Stimulated activated CD8-positive, alpha-beta memory T cell treated with anti-CD3 and anti-CD28 coated beads, Interleukin-12 subunit alpha, Interleukin-12 subunit beta, amount 100 ng/mL, for 1 hour (primary cell): ENCODE results near the gene CACNB3.
A peak's percentile ranks its signal among the peaks of the same experiment; 100 is the strongest.

ENCODE experiments used
- DNase-seq: peaks from one replicate; pipeline ENCODE4 v3.0.0-alpha.2; 2020; ENCODE audit warnings: low read depth

Gene CACNB3

DNA sequence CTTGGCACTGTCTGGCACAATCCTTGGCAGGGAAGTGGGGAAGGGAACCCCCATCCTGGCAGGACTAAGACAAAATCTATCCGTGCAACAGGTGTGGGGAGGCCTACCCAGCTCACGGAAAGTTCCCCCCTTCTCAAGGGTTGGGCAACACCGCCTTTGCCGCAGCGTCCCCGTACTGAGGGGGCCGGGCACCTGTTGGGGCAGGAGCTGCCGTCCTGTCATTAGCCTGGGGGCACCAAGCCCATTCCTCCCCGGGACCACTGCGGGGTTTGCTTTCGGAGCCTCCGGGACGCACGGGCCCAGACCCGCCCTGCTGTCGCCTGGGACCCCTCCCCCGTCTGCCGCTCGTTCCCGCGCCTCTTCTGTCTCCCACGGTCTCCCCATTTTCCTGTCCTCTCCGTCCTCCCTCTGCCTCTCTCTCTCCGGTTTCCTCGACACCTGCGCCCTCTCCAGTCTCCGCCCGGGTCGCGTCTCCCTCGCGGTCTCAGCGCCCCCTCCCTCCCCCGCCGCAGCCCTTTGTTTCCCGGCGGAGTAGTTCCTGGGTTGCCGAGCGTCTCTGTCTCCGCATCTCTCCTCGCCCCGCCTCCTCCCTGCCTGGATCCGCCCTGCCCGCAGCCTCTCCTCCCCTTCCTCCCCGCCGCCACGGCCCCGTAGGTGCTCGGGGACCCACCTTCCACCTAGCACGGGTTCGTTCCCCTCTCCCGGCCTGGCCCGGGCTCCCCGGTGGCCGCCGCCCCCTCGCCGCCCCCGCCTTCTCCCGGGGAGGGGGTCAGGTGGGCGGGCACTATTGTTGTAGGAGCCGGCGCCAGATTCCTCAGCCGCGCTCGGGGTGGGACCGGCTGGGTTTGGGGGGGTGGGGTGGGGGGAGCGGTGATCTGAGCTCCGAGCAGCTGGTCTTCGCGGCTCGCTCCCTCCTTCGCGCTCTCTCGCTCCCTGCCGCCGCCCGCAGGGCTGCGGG lies at the start of gene CACNB3:
Gene CACNB3 (plus strand): TSS at position 624 of the 958 bp plus-strand sequence. CDS start 434 bp downstream, outside the sequence.
- DNase-seq: peak; percentile 62

DNA sequence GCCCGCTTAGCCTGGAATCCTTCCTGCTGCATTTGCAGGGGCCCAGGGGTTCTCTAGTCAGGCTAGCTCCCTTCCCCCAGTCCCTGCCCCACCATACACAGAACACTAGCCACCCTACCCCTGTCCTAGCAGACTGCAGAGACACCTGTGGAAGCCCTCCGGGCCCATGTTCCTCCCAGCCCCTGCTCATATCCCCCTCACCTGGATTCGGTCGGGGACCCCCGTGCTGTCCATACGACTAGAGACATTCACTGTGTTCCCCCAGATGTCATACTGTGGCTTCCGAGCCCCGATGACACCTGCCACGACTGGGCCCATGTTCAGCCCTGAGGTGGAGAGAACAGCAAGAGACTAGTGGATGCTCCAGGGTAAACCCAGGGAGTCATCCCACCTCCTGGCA lies 49.6 kb upstream of the CACNB3 start:
- no peak for DNase-seq

DNA sequence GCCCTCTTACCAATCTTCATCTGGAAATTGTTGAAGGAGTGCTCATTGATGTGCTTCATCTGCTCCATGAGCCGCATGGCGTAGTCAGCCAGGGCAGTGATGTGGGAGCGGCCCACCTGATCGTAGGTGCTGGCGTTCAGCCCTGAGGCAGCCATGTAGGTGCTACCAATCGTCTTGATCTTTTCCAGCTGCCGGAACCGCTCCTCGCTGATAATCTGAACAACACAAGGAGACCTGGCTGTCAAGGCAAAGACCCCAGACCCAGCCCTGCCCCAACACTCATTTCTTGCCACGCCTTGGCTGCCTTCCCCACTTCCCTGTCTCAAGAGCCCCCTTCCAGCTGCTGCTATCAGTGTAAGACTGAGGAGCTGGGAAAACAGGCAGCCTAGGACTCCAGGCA lies 47.5 kb upstream of the CACNB3 start:
- no peak for DNase-seq

DNA sequence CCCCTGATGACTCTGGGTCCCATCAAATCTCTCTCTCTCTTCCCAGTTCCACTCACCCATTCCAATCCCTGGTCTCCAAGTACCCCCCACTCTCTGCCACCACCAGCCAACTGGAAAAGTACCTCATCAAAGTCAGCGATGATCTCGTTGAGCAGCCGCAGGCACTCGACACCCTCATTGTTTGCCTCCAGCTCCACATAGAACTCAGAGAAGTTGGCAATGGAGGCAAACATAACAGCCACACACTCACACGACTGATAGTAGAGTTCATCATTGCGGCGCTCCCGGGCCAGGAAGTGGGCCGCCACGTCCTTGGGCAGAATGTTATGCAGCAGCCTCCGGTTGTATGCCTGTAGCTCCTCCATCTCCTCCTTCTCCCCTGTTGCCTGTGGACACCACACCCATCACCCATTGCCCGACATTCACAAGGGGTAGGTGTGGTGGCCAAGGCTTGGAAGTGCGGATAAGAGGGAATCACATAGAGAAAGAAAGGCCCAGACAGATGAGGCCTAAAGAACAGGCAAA lies 46.6 kb upstream of the CACNB3 start:
- DNase-seq: no peak

DNA sequence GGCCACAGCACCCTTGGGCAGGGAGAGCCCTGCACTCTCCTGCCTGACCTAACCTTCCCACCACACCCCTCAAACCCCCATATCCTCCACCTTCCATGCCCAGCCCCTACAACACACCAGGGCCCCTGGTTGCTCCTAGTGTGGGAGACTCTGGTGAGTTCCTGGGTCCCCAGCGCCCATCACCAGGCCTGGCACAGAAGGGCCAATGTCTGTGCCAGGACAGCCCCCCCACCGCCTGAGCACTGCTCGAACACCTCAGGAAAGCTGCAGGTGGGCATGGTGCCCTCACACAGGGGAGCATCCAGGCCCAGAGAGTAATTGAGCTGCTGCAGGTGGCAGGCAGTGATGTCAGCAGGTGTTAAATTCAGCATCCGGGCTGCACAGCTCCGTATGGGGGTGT lies 44.6 kb upstream of the CACNB3 start:
- DNase-seq: no peak

DNA sequence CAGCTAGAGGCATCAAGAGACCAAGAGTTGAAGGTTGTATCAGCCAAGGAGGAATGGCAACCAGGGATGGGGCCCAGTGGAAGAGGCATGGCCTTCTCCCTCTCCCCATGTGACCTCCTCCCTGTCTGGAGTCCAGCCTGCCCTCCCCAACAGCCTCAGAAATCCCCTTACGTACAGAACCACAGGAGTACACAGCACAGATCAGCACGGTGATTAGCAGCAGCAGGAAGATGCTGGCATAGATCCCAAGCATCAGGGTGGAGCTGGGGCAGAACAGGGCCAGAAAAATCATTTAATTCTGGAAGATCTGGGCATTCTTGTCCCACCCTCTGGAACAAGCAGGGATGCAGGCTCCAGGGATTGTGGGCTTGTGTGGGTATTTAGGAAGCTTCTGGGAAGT lies 43.8 kb upstream of the CACNB3 start:
- DNase-seq: no peak

DNA sequence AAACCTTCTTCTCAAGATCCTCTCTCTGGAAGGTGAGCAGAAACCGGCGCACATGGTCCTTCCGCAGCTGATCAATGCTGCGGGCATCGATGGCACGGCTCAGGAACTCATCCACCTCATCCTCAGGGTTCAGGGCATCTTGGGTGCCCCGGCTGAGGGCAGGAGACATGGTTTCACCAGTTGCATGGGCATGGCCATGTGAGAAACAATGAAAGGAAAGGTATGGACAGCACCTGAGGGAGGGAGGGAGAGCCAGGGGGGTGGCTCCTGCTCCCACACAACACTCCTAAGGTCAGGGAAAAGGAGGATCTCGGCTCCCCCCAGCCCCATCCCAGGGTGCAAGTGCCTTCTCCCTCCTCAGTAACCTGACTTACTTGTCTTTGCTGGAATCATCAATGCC lies 43.0 kb upstream of the CACNB3 start:
- no peak for DNase-seq

DNA sequence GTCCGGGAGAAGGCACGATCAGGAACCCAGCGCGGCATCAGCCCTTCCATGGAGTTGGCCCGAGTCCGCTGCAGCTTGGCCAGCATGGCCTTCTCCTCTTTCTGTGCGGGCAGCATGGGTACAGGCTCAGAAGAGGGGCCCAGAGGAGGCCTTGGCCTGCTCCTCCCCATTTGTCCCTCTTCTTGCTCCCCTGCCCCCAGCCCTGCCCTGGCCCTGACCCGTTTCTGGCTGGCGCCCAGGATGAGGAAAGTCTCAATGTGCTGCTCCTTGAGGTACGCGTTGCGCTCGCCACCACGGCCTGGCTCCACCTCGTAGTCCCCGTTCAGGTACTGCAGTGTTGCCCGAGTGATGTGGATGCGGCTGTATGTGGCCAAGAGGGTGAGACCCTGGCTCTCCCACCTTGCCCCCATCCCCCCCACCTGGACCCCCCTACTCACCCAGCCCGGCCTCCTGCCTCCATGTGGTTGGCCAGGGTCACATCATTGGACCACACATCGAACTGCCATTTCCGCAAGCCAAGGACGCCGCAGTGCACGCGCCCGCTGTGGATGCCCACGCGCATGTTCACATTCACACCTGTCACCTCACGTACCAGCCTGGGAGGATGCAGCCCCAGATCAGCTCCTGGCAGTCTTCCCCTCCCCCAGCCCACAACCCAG lies 42.2 kb upstream of the CACNB3 start:
- DNase-seq: no peak

DNA sequence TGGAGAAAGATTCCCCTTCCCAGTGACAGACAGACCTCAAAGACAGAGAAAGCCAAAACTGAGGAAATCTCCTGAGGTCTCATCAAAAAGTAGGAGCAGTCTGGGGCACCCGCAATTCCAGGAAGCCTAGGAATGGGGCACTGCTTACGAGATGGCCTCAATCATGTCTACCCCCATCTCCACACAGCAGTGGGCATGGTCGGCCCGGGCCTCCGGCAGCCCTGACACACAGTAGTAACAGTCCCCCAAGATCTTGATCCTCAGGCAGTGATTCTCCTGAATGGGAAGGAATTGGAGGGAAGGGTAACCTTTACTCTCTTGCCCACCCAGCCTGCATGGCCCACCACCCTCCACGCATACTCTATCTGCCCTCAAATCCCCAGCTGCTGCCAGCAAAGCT lies 41.3 kb upstream of the CACNB3 start:
- no peak for DNase-seq

DNA sequence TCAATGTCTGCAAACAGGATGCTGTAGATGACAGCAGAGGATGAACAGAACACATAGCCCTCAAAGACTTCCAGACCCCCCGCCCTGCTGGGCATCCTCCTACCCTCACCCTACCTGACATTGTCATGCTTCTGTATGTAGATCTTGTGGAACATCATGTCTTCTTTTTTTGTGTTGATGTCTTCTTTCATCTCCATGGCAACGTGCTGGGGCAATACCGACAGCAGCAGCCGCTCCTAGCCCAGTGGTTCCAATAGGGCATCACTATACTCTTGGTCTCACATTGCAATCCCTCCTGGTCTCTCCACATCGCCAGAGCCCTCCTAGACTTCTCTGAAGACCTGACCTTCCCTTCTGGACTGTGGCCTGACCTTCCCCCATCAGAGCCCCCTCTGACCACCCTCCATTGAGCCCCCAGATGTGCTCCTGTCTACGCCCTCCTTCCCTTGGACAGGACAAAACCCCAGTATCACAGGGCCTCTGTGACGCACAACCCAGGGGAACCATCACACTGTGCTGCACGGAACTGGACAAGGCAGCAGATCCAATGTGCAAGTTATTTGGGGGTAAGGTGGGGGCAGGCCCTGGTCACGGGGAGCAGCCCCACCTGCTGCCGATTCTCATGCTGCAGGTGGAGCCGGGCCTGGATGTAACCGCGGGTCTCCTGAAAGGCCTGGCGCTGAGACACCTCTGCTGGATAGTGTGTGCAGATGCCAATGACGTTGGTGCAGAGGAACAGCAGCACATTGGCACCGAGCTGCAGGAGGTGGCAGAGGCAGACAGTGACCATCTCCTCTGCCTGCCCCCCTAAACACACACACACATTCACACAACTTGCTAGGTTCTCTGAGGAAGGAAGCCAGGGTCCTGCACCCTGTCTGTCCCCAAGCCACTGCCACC lies 40.5 kb upstream of the CACNB3 start:
- DNase-seq: no peak

DNA sequence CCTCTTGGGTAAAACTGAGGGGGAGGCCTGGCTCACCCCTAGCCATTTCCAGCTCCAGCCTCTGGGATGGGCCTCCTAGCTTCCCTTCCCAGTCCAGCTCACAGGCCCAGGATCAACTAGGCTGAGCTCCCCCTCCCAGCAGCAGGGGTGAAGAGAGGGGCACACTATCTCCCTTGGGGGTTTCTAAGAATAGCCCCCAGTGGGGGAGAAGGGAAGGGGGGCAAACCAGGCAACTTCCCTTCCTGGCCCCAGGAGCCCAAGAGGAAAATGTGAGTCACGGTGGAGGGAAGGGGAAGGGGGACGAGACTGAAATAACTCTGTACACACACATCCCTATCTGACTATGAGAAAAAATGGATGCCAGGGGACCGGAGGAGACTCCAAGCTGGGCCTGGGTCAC lies 38.4 kb upstream of the CACNB3 start:
- no peak for DNase-seq

DNA sequence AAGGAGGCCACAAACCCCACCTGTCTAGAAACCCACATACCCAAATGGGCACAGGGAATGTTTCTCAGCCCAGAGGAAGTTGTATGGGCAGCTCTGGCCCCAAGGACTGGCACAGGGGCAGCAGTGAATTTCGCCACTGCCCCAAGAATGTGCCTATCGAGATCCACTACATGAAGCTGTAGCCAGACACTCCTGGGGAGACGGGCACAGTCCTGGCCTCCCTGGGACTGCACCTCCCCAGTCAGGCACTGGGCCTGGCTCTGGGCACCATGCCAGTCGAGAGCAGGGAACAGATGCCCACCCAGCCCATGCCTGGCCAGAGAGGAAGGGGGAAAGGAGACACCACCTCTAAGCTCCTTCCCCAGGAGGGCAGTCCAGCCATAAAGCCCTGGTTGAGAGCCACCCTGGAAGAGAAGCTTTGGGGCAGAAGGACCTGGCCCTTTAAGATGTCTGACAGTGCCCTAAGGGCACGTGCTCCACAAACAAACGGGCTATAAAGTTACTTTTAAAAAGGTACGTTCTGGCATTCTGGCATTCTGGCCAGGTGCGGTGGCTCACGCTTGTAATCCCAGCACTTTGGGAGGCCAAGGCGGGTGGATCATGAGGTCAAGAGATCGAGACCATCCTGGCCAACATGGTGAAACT lies 37.8 kb upstream of the CACNB3 start:
- no peak for DNase-seq

DNA sequence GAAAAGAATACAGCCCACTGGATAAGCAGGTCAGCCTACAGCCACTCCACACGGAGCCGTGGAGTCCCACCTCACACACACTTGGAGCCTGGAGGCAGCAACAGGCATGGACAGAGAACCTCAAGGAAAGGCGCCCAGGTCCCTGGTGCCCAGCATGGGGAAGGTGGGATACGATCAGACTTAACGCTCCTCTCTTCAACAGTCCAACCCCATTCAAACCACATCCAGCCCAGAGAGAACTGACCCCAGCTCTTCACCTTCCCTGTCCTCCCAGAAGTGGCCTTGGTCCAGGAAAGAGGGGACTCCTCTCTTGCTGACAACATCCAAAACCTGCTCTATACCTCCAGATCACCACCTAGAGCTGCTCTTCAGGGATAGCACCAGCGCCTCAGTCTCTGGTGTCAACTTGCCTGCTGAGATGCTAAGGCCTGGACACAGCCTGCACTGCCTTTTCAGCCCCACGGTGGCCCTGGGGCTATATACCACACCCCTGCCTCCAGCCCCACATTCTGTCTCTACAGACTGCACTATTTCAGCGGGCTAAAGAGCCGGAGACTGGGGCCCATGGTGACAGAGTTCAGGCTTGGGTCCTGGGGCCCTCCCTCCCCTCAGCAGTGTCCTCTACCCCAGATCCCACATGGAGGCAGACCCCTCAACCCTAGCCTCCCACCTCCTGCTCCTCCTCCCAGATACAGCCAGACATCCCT lies 36.4 kb upstream of the CACNB3 start:
- DNase-seq: no peak

DNA sequence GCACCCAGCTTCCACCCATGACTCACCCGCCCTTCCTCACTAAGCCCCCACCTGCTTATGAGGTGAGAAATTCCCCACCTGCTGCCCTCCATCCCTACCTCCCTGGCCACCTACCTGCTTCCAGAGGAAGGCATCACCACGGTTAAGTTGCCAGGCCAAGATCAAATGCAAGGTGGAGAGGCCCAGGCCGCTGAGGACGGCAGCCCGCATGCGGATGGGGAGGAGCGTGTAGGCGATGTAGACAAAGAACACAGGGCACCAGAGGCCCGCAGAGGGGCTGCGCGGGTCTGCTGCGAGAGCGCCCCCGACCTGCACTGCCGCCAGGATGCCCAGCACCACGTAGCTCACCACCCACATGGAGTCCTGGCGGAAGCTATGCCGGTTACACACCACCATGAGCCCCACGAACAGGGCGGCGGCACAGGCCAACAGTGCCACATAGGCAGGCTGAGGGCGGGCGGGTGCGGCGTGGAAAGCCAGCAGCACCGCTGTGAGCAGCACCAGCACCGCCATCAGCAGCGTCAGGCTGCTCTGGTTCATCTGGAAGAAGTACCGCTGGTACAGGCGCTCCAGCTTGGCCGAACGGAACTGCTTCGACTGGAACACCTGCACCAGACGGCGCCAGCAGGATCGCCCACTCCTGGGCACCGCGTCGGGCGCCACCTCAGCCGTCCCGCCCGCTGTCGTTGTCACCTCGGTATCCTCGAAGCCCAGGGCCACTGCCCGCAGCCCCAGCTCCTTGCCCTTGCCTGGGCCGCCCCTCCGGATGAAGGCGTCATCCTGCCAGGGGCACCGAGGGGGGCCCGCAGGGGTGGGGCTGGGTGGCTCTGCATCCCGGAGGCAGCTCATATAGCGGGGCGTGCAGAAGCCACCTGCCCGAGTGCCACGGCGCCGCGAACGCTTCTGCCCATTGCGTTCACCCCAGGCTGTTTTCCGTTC lies 35.6 kb upstream of the CACNB3 start:
- no peak for DNase-seq

DNA sequence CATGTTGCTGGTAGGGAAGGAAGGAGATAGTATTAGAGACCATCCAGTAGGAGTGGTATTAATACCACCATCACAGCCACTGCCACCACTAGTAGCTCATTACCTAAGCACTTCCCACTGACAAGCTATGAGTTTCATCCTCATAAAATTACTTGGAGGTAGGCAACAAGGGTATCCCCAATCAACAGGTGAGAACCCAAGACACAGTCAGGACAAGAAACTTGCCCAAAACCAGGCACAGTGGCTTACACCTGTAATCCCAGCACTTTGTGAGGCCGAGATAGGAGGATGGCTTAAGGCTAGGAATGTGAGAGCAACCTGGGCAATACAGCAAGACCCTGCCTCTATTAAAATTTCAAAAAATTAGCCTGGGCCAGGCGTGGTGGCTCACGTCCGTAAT lies 34.9 kb upstream of the CACNB3 start:
- DNase-seq: no peak

DNA sequence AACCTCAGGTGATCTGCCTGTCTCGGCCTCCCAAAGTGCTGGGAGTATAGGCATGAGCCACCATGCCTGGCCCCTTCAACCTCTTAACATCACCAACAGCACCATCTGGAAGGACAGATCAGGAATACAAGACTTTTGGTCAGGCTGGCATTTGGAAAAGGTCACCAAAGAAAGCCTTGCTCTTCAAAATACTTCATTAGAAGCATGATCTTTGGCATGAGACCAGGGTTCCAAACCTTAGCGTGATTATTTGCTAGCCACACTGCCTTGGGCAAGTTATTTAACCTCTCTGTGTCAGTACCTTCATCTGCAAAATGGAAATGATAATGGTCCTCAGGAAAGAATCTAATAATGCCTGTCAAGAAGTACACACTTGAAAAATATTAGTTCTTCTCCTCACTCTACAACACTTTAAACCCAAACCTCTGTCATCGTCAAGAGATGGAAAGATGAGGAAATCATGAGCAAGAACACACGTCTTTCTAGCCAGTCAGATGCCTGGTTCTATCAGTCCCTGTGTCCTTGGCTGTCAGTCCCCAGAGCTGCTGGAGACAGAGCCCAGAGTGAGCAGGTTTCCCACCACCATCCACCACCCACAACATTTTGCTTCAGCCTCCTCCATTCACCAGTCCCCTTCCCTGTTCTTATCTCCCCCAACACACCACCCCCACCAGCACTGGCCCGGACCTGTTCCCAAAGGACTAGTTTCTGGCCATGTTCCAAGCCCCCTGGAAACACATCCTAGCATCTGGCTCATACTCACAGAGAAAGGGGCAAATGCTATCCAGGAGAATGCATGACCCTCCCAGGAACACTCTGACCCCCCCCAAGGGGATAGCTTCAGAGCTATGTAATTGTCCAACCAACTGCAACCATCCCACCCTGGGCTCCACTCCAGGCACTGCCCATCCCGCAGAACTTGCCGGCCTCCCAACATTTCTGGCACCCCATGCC lies 31.4 kb upstream of the CACNB3 start:
- no peak for DNase-seq

DNA sequence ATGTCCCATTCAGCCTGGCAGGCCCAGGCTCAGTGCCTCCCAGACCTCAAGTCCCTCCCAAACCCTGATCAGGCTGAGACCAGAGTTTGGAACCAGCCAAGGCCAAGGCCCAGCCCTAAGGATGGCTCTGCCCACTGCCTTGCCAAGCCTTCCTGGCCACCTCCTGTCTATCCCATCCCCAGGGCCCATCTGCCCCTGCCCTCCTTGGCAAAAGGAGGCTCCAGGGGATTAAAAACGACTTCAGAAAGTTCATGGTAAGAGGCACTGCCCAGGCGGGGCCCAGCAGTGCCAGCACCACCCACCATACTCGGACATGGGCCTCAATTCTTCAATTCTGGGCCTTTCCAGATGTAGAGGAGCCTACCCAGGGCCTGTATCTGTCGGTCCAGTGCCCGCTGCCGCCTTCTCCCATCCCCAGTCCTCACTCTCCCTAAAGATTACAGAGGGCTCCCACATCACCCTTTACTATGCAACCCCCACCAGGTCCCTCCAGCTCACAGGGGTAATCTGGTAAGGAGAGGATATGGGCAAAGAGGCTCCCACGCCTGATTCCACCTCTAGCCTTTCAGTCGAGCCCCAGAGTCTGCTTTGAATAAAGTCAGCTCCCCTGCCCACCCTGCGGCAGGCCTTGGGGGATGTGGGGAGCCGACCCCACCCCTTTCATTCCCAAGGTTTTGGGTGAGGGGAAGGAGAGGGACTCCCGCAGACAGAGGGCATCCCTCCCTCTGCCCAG lies 30.3 kb upstream of the CACNB3 start:
- no peak for DNase-seq

DNA sequence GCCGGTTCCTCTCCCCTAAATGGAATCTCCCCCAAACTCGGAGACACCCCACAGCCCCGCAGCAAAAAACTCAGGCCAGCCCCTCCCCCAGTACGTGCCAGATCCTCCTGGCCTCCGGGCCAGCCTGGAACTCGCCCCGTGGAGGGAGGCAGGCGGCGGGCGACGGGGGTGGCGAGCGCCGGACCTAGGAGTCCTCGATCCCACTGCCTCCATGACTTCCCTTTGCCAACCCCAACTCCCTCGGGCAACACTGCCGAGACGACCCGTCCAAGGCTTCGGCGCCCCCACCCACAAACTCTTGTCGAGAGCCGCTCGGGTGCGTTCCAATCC lies 29.8 kb upstream of the CACNB3 start:
- DNase-seq: no peak
